ENCODE data around the gene PFKL.

The PFKL gene

GRCh38 chr21:44349847-44350772, 50.3 kb downstream of the PFKL start:
- TF ChIP-seq POU2F2 (IDR thresholded peaks at IDR 0.05; ENCODE audit: low read depth, low read length) = no peak
- no peak for TF ChIP-seq PAX5 (IDR thresholded peaks at IDR 0.05; ENCODE audit: insufficient read depth, low read length, severe bottlenecking)
- no peak for DNase-seq (ENCODE audit: insufficient read length, low spot score)
- FAIRE-seq = no peak

GRCh38 chr21:44350773-44351481, 51.1 kb downstream of the PFKL start:
- DNase-seq (ENCODE audit: insufficient read length, low spot score) (no peak), FAIRE-seq (no peak)
- TF ChIP-seq TAF1 (IDR thresholded peaks at IDR 0.05; ENCODE audit: low read depth, low read length) (no peak), PAX5 (IDR thresholded peaks at IDR 0.05; ENCODE audit: insufficient read depth, low read length, severe bottlenecking) (no peak), POLR2AphosphoS5 (IDR thresholded peaks at IDR 0.05; ENCODE audit: low read depth, low read length) (no peak), POU2F2 (IDR thresholded peaks at IDR 0.05; ENCODE audit: low read depth, low read length) (no peak), POLR2A (IDR thresholded peaks at IDR 0.05; ENCODE audit: low read depth, low read length) (no peak), SPI1 (IDR thresholded peaks at IDR 0.05; ENCODE audit: low read depth, low read length) (no peak)

GRCh38 chr21:44351535-44352252, 51.8 kb downstream of the PFKL start:
- FAIRE-seq (no peak), DNase-seq (ENCODE audit: insufficient read length, low spot score) (no peak)
- no peak for TF ChIP-seq POLR2AphosphoS5 (IDR thresholded peaks at IDR 0.05; ENCODE audit: low read depth, low read length)
- no peak for TF ChIP-seq SPI1 (IDR thresholded peaks at IDR 0.05; ENCODE audit: low read depth, low read length)
- no peak for TF ChIP-seq POLR2A (IDR thresholded peaks at IDR 0.05; ENCODE audit: low read depth, low read length)
- TF ChIP-seq POU2F2 (IDR thresholded peaks at IDR 0.05; ENCODE audit: low read depth, low read length) = no peak
- no peak for TF ChIP-seq PAX5 (IDR thresholded peaks at IDR 0.05; ENCODE audit: insufficient read depth, low read length, severe bottlenecking)
- no peak for TF ChIP-seq TAF1 (IDR thresholded peaks at IDR 0.05; ENCODE audit: low read depth, low read length)

- FAIRE-seq = peak; percentile 28
- TF ChIP-seq POLR2AphosphoS5 (IDR thresholded peaks at IDR 0.05; ENCODE audit: low read depth, low read length) = no peak
- no peak for TF ChIP-seq POU2F2 (IDR thresholded peaks at IDR 0.05; ENCODE audit: low read depth, low read length)
- TF ChIP-seq PAX5 (IDR thresholded peaks at IDR 0.05; ENCODE audit: insufficient read depth, low read length, severe bottlenecking) = no peak
- no peak for TF ChIP-seq TAF1 (IDR thresholded peaks at IDR 0.05; ENCODE audit: low read depth, low read length)
- no peak for TF ChIP-seq POLR2A (IDR thresholded peaks at IDR 0.05; ENCODE audit: low read depth, low read length)
- TF ChIP-seq SPI1 (IDR thresholded peaks at IDR 0.05; ENCODE audit: low read depth, low read length) = no peak
- DNase-seq (ENCODE audit: insufficient read length, low spot score) = no peak
These were observed 52.5 kb downstream of the PFKL start for GRCh38 chr21:44352253-44352860.

GRCh38 chr21:44353191-44353970, 53.5 kb downstream of the PFKL start, which contains the start of gene TRPM2:
Gene TRPM2, plus strand, starts transcription at chr21:44353621. Its CDS starts 80 bp downstream, at chr21:44353701.
- peak; percentile 64 for DNase-seq (ENCODE audit: insufficient read length, low spot score)
- peak; percentile 91 for FAIRE-seq

GRCh38 chr21:44354001-44354405, 54.1 kb downstream of the PFKL start:
- DNase-seq (ENCODE audit: insufficient read length, low spot score) = no peak
- no peak for TF ChIP-seq PAX5 (IDR thresholded peaks at IDR 0.05; ENCODE audit: insufficient read depth, low read length, severe bottlenecking)
- TF ChIP-seq SPI1 (IDR thresholded peaks at IDR 0.05; ENCODE audit: low read depth, low read length) = no peak
- TF ChIP-seq POLR2A (IDR thresholded peaks at IDR 0.05; ENCODE audit: low read depth, low read length) = no peak
- TF ChIP-seq TAF1 (IDR thresholded peaks at IDR 0.05; ENCODE audit: low read depth, low read length) = no peak
- FAIRE-seq = no peak

More at GRCh38 chr21:44353191-44353970, 53.5 kb downstream of the PFKL start, which contains the start of gene TRPM2:
- TF ChIP-seq POLR2A (IDR thresholded peaks at IDR 0.05; ENCODE audit: low read depth, low read length) (peak; percentile 47; the same call in 1 of the 2 replicates), TAF1 (IDR thresholded peaks at IDR 0.05; ENCODE audit: low read depth, low read length) (no peak; the same call in 1 of the 2 replicates)

GRCh38 chr21:44354775-44355771, 55.2 kb downstream of the PFKL start:
- DNase-seq (ENCODE audit: insufficient read length, low spot score) (no peak), FAIRE-seq (peak; percentile 96)
- no peak for TF ChIP-seq TAF1 (IDR thresholded peaks at IDR 0.05; ENCODE audit: low read depth, low read length)
- no peak for TF ChIP-seq POU2F2 (IDR thresholded peaks at IDR 0.05; ENCODE audit: low read depth, low read length)
- peak; percentile 51; the same call in 1 of the 2 replicates for TF ChIP-seq SPI1 (IDR thresholded peaks at IDR 0.05; ENCODE audit: low read depth, low read length)
- no peak for TF ChIP-seq POLR2A (IDR thresholded peaks at IDR 0.05; ENCODE audit: low read depth, low read length)
- TF ChIP-seq PAX5 (IDR thresholded peaks at IDR 0.05; ENCODE audit: insufficient read depth, low read length, severe bottlenecking) = peak; percentile 83
- TF ChIP-seq POLR2AphosphoS5 (IDR thresholded peaks at IDR 0.05; ENCODE audit: low read depth, low read length) = no peak

All from GM12891 (cell line).